NCI-H1436 (cell line): ENCODE results near the gene DOCK8.

Source experiments
- DNase-seq: peaks from one replicate; lab custom pipeline; 2025; lab: John Stamatoyannopoulos, UW

Gene DOCK8

DNA sequence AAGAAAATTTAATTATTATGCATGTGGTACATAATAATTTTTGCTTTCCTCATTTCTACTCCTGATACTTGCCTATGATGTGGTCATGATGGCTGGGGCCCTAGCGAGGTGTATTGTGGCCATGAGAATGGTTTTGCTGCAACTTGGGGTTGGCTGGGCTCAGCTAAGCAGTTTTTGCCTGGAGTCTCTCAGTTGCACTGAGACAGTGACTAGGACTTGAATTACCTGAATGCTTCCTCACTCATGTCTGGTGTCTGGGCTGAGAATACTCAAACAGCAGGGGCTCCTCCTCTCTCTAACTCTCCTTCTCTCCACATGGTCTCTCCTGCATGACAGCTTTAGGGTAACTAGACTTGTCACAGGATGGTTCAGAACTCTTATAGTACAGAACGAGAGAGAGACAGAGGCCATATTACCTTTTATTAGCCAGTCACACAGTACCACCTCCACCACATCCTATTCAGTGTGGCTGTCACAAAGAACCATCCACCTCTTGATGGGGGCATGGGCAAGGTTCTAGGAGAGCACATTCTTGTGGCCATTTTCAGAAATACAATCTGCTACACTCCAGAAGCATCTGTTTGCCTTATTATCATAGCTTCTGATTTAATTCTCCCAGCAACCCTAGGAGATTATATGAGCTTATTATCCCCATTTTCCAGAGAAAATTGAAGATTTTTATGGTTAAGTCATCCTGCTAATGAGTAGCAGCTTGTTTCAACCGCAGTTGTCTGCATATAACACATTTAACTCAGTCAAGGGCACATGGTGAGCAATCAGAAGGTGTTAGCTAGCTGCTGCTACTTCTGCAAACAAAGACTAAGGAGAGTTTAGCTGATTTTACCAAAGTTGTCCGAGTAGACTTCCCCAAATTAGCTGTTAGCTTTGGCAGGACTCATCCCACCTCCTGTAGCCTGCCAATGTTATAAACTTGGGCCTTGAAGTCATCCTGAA is 245.1 kb downstream of the DOCK8 start:
- no peak for DNase-seq

DNA sequence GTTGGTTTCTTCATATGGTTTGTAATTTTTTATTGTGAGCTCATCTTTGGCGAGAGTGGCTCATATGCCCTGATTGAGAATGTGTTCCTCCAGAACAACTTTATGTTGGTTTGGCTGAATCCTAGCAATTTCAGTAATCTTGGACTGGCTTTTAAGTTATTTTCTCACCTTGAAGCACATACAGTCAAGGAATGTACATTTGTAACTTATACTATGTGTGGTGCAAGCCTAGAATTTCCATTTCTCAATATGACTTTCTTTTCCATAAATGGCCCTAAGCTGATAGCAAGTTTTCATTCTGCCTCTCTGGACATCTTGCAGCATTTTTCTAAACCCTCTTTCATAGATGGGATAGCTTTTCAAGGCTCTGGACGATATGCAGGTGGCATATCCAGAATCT is 247.5 kb downstream of the DOCK8 start:
- no peak for DNase-seq

DNA sequence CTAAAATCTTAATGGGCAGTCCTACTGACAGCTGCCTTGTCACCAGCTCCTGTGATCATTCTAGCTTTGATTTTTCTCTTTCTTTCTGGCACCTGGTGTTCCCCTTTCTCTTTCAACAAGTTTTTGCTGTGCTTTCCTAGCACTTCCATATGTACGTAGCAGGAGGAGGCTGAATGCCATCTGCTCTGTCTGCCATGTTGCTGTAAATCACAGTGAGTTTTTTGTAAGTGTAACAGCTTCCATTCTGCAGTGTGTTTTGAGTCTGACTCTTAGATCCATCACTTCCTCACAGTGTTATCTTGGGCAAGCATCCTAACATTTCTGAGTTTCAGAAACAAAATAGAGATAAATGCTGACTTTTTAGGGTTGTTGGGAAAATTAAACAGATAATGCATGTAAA is 247.9 kb downstream of the DOCK8 start:
- no peak for DNase-seq

DNA sequence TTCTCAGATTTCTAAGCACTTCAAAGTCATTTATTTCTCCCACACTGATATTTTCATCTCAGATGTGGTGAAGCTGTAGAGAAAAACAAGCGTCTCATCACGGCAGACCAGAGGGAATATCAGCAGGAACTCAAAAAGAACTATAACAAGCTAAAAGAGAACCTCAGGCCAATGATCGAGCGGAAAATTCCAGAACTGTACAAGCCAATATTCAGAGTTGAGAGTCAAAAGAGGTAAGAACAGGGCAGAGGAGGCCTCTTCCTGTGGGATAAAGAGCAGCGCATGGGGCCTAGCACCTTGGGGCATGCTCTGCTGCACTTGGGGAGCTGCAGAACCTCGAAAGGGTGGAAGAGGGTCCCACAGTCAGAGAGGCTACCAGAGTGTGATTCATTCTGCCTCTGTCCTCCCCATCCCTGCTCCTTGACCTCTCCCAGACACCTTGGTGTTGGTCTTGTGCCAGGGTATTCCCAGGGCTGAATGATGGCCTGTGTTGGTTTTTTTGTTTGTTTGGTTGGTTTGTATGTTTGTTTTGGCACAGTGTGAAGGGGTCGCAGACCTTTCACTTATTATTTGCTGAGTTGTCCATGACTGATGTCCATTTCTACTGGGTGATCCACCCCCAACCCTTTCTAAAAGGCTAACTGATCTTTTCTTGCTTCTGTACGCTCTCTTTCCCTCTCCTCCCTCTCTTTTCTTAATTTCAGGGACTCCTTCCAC is 248.9 kb downstream of the DOCK8 start:
- DNase-seq, result no peak

DNA sequence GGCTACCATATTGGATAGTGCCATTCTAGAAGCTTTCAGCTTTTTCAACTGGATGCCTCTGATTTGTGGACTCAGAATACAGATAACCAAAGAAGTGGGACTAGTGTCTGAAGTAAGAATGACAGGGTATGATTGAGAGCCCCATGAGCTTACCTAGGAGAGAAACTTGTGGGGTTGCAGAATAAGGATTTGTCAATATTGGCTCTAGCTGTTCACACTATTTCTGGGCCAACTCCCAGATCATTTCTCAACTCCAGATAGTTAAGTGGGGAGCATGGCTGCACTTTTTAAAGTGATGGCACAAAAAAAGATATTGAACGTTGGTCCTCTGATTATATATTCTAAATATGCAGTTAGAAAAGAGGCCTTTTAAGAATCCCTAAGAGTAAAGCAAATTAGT is 252.1 kb downstream of the DOCK8 start:
- DNase-seq, result no peak

DNA sequence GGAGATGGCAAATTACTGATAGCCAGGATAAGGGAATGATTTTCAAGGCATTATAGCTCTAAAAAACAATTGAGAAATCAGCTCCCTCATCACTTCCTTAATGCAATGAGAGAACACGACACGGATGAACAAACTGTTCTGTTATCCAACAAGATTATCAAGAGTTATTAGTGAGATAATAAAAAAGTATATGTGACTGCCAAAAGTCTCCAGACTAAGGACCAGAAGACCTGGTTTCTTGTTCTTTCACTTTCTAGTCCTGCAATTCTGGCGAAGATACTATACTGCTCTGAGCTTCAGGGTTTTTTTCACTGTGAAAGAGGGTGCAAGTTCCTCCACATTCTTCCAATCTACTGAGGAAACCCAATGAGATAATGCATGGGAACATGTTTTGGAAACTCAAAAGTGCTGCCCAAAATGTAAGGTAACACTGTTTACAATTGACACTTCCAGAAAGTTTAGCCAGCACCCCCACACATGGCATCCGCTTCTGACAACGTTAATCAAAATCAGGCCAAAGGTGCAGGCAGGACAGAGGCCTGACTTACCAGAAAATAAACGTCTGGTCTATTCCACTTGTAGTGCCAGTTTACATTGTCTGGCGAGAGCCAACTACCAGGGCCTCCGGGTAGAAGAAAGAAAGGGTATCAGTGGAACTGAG is 254.2 kb downstream of the DOCK8 start:
- DNase-seq, result no peak

DNA sequence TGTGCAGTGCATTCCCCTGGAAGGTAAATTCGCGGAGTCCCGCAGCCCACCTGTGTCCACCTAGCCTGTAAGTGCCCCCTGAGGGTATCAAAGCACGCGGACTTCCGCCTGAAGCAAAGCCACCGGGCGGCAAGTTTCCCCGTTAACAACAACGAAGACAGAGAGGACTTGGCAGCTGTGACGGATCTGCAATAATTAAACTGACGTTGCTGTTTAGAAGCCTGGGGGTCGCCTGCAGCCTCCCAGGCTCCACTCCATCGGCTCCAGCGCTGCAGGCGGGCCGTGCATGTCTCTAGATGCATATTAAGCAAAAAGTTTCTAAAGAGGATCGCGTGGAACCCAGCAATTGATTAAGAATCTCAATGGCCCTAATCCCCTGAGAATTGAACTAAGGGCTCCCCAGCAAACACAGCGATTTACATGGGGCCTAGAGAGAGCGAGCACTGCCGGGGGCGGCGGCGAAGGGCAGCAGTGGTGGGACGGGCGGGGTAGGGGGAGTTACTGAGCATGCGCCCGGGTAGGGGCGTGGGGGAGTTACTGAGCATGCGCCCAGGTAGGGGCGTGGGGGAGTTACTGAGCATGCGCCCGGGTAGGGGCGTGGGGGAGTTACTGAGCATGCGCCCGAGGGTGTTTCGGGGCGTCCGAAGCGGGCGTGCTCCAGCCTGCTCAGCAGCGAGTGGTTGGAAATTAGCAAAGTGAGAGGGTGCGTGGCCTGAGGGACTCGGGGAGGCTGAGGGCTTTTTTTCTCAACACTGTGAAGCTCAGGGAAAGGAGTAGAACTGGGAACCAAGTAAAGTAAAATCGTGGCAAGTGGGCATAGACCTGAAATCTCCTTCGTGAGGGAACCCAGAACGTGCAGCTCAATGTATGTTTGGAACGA is 255.2 kb downstream of the DOCK8 start:
- DNase-seq, result peak; percentile 91

DNA sequence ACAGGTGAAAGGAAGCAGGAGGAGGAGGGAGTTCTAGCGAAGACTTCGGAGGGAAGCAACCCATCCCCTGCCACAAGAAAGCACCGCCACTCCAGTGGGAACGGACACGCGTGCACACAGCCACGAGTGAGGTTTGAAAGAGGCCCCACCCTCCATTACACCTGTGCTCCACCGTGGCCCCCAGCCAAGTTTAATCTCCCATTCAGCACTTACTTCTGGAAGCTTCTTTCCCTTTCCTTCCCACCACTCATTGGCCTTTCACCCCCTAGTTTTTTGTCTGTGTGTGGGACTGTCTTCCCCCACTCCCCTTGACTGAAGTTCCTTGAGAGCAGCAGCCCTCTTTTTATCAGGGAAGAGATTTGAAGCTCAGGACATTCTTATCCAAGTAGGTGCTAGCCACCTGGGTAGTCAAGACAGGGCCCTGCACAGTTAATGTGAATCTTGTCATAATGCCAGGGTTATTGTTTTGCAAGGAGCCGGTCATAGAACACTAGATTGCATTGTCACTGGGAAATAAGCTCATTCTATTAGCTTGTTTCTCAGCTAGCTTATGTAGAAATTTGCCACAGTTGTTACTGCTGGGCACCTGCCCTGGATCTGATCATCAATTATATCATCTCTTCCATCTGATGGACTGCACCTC is 256.0 kb downstream of the DOCK8 start:
- no peak for DNase-seq

DNA sequence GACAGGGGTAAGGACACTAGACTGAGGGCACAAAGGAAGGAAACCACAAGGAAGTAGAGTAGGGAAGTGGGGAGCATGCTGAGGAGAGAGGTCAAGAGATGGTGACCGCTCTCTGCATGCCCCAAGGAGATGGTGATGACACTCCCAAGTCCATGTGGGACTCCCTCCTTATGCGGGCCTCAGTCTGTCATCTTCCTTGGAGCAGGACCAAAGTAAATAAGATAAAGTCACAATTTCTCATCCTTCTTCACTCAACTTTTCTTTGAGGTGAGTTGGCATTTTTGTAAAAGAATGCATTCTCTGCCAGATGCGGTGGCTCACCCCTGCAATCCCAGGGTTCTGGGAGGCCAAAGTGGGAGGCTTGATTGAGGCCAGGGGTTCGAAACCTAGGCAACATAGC is 256.7 kb downstream of the DOCK8 start:
- DNase-seq, result no peak

DNA sequence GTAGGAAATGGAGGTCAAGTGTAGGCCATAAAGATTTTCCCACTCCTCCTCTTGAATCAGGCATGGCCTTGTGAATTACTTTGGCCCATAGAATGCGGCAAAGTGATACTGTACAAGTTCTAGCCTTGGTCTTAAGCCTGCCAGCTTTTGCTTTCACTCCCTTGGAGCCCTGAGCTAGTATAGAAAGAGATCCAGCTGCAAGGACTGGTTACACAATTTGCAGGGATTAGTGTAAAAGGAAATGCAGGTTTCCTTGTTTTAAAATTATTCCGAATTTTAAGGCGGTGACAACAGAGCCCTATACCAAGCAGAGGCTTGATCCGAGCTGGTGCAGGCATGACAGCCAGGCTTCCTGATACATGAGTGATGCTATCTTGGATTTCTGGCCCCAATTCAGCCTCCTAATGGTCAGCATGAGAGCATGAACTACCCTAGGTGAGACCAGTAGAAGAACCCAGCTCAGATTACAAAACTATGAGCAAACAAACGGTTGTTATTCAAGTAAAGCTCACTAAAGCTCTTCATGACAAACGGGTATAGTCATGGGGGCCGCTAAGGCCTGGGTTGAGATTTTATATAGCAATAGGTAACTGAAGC is 257.9 kb downstream of the DOCK8 start:
- no peak for DNase-seq

DNA sequence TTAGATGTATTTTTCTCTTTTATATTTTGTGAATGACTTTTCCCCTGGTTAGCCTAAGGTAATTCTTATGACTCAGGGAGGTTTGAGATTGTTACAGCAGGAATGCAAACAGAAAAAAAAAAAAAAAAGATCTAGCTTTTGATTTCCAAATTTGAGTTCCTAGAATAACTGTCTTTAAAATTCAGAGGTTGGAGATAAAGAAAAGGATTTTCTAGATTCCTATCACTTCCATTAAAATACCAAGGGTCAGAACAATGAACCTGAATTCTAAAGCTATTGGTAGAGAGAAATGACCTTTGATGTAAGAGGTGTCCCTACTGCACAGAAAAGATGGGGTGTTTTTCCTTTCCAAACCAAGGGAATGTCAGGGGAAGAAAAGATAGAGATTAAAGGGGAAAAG is 262.5 kb downstream of the DOCK8 start:
- DNase-seq, result no peak

DNA sequence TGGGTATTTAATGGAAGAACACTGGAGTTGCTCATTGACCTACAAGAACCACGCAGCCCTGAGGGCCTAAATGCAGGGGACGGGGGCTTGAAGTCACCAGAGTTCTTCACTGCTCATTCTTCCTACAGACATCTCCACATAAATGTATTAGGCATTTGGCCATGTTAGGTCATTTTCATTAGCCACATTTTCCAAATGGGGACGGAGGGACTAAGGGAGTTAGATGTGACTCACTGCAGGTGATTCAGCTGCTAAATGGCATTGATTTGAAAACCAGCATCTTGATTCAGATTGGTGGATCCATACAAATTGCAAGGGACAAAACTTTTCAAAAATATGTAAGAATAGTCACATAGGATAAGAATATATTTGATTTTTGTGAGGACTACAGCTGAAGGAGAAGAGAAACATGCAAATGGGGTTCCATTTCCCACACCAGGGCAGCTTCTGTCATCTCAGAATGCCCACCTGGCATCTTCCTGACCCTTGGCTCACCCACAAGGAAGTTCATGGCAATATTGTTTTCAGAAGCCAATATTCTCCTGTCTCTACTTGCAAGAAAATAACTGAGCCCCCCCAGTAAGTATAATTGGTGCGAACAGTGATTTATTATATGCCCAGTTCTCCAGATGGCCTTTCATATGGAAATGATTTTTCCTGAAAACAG is 264.8 kb downstream of the DOCK8 start:
- DNase-seq, result no peak

DNA sequence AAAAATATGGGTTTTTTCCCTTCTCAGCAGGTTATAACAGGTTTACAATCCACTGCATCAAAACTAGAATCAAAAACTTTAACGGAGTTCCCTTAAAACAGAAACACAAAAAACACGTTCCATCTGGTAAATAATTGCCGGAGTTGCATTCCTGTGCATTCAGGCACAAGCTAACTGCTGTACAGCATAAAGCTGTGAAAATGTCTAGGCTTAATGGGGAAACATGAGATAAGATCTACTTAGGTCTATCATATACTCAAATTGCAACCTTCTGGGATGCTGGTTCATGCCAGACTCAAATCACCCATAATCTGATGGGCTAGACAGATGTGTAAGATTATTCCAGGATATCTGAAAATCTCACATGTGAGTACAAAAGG is 265.3 kb downstream of the DOCK8 start:
- DNase-seq, result no peak

DNA sequence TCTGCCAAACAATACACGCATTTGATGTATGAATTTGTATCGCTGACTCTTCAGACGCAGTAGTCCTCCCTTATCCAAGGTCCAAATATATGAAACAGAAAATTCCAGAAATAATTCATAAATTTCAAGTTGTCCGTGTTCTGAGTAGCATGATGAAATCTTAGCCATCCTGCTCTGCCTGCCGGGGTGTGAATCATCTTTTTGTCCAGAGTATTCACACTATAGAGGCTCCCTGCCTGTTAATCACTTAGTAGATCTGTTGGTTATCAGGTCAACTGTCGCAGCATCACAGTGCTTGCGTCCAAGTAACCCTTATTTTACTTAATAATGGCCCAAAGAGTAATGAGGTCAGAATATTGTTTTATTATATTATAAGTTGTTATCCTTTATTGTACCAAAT is 268.1 kb downstream of the DOCK8 start:
- no peak for DNase-seq

DNA sequence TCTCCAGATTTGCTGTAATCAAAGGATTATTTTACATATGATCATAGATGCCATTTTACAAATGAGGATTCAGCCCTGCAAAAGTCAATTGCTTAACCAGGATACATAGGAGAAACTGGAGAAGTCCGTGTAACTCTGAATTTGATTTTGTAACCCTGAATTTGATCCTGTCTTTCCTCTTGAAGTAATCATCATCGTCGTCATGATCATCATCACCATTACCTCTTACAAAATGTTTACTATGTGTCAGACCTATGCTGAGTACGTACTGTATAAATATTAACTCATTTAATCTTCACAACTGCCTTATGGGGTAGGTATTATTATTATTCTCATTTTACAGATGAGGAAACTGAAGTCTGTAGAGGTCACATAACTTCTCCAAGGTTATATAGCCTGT is 271.5 kb downstream of the DOCK8 start:
- DNase-seq, result no peak

DNA sequence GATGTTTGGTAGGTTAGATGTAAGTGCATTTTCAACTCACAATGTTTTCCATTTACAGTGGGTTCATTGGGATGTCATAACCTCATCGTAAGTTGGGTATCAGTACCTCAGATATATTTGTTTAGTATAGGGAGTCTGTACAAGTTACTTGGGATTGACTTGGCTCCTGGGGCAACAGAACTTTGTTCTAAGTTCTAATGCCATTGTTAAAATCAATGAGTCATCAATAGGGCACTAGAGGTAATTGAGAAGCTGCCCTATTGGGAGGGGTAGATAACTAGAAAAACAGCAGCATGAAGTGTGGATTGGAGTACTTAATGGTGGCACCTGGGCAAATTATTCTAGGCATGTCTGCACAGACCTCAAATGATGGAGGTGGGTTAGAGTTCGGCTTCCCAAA is 272.8 kb downstream of the DOCK8 start:
- DNase-seq, result no peak

DNA sequence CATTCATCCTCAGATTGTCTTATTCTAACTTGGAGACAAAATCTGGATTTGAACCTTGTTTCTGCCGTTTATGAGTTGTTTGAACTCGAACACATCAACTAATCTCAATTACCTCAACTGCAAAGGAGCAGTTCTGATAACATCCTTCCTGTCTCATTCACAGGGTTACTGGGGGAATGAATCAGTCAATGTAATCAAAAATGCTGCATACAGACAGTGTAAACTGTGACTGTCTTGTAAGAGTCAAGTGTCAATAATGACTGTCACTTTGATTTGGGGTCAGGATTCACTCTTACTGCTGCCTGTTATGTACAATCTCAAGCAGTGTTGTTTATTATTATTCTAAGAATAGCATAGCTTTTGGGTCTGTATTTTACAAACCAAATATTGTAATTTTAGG is 273.8 kb downstream of the DOCK8 start:
- no peak for DNase-seq

DNA sequence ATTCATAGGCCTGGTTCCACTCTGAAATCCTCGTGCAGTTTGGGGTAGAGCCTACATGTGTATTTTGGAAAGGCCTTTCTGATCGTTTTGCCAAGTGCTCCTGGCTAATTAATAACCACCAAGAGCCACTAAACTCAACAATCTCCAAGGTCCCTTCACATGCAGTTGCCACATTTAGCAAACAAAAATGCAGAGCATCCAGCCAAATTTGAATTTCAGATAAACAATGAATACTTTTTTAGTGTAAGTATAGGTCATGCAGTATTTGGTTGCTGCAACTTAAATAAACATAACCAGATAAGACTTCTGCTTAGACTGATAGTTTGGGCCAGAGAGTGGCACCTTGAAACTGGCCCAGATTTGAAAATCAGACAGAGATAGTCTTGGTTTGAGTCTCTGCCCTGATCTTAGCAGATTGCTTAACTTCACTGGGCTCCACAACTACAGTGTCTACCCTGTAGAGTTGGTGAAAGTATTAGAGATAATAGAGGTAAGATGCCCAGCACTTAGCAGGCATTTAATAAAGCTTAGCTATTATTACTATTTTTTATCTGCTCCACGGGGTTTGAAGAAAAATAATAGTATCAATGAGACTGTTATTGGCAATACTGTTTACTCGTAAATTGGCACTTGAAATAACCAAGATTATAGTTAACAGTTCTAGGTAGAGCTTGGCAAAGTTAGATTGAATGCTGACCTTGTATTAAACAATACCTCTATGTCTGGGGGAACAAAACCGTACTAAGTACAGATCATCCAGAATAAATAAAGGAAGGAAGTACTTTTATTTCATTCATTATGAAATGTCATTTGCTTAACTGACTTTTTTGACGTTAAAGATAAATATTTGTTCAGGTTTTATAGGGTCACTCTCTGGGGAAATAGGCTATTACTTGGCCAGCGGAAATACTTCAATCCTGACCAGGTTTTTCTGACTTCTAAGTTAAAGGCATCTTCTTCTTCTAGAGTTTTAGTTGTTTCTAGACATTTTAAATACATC is 274.8 kb downstream of the DOCK8 start:
- DNase-seq, result no peak

DNA sequence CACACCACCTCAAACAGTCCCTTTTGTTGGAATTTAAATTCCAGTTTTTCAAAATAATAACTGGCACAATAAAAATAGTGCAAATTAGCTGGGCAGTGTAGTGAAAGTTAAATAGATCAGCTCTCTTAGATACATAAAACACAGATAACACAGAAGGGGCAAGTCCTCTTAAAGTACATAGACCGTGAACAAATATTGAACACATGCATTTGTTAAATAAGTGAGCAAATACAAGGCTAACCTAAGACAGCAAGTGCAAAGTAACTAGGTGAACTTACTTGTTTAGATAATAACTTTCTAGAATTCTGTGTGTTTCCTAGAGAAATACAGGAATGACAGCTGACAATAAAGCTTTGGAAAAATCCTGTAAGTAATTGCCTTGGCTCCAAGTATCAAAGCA is 280.1 kb downstream of the DOCK8 start:
- DNase-seq, result no peak
